AG04449 (cell line): ENCODE data around the gene BLCAP.

Source experiments
- CTCF ChIA-PET: fragments of 350-600 bp; formaldehyde crosslinking; extraction: SDS; loops from one replicate; lab custom pipeline; 2021; ENCODE audit warnings: antibody characterized with exemption; lab: Yijun Ruan, JAX
- POLR2A ChIA-PET: fragments of 400-600, 350-600 bp; formaldehyde crosslinking; extraction: SDS; loops from one replicate; lab custom pipeline; 2020; ENCODE audit warnings: antibody characterized with exemption, inconsistent platforms; lab: Yijun Ruan, JAX
- DNase-seq: peaks from one replicate; pipeline ENCODE4 v3.0.0-alpha.2; 2010; ENCODE audit warnings: low read depth, low spot score
- H3K4me3 ChIP-seq: 2 replicates; pipeline ENCODE4 v1.5.1; 2011; ENCODE audit warnings: low read depth, mild to moderate bottlenecking, control low read depth, low read length
- TF ChIP-seq, protein P1 (sequence below): IDR thresholded peaks from one replicate; pipeline ENCODE4 v1.5.1; 2011; ENCODE audit warnings: mild to moderate bottlenecking, moderate library complexity, low read length, control low read depth, inconsistent platforms; ENCODE audit not compliant: insufficient read depth; ENCODE audit errors: missing control alignments

The BLCAP gene

GRCh38 chr20:37540001-37540400 is 12.3 kb upstream of the BLCAP start:
- ChIA-PET CTCF (interaction anchor here (0.9 to 3.0 kb wide), 6 partner anchors 24 to 348 kb away, joined by 3 to 24 read pairs (median 4); no protein-coding TSS in a partner anchor), POLR2A (no interaction called here)
- DNase-seq = no peak
- TF ChIP-seq, protein P1, sequence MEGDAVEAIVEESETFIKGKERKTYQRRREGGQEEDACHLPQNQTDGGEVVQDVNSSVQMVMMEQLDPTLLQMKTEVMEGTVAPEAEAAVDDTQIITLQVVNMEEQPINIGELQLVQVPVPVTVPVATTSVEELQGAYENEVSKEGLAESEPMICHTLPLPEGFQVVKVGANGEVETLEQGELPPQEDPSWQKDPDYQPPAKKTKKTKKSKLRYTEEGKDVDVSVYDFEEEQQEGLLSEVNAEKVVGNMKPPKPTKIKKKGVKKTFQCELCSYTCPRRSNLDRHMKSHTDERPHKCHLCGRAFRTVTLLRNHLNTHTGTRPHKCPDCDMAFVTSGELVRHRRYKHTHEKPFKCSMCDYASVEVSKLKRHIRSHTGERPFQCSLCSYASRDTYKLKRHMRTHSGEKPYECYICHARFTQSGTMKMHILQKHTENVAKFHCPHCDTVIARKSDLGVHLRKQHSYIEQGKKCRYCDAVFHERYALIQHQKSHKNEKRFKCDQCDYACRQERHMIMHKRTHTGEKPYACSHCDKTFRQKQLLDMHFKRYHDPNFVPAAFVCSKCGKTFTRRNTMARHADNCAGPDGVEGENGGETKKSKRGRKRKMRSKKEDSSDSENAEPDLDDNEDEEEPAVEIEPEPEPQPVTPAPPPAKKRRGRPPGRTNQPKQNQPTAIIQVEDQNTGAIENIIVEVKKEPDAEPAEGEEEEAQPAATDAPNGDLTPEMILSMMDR = no peak
- H3K4me3 ChIP-seq = no peak overlapping the region

DNA sequence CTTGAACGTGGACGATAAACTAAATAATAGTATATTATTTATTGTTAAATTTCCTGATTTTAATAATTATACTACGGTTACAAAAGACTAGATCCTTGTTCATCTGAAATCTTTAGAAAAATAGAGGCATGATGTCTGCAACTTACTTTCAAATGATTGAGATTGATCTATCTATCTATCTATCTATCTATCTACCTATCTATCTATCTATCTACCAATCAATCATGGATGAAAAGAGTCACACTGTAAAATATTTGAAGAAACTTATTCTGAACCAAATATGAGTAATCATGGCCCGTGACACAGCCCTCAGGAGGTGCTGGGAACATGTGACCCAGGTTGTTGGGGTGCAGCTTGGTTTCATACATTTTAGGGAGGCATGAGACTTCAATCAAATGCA is 11.7 kb upstream of the BLCAP start:
- no peak overlapping the region for H3K4me3 ChIP-seq
- ChIA-PET CTCF (interaction anchor here (0.9 to 3.0 kb wide), 9 partner anchors 25 to 348 kb away, joined by 3 to 24 read pairs (median 4); no protein-coding TSS in a partner anchor), POLR2A (no interaction called here)
- no peak for DNase-seq
- TF ChIP-seq, protein P1 = no peak

DNA sequence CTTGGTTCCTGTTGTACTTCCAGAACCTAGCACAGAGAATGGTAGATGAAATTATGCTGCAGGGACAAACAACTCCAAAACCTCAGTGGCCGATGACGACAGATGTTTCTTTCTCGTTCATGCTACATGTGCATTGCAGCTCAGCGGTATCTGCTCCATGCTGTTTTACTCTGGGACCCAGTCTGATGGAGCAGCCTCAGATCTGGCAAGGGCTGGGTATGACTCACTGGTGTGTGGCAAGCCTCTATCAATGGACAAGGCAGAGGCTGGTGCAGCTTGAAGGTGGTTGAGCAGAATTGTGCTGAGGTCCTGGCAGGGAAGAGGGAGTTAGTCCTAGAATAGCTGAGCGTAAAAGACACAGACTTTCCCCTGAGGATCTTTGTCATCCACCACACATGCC is 10.3 kb upstream of the BLCAP start:
- DNase-seq = no peak
- ChIA-PET POLR2A (no interaction called here), CTCF (interaction anchor here (0.8 to 3.0 kb wide), 17 partner anchors 8 to 346 kb away, joined by 3 to 24 read pairs (median 4); partner anchors contain the start of genes BLCAP and MANBAL)
- TF ChIP-seq, protein P1 = no peak
- H3K4me3 ChIP-seq = no peak overlapping the region

DNA sequence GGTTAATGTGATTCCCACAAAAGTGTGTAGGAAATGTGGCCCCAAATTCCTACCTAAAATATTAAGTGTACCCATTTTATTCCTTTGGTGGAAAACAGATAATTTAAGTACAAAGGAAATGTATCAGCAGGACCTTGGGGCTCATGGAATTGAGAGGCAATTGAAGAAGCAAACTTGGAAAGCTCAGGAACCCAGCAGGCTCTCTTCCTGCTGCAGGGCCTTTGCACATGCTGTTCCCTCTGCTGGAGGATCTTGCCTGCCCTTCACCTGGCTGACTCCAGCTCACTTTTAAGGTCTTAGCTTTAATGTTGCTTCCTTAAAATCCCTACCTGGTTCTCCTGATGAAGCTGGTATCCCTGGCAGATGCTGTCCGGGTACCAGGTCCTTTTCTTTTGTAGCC is 9.8 kb upstream of the BLCAP start:
- TF ChIP-seq, protein P1 = no peak
- no peak for DNase-seq
- CTCF ChIA-PET = interaction anchor here (0.8 to 3.0 kb wide), 16 partner anchors 8 to 346 kb away, joined by 3 to 24 read pairs (median 4); partner anchors contain the start of genes BLCAP and MANBAL
- no peak overlapping the region for H3K4me3 ChIP-seq
- POLR2A ChIA-PET = no interaction called here

DNA sequence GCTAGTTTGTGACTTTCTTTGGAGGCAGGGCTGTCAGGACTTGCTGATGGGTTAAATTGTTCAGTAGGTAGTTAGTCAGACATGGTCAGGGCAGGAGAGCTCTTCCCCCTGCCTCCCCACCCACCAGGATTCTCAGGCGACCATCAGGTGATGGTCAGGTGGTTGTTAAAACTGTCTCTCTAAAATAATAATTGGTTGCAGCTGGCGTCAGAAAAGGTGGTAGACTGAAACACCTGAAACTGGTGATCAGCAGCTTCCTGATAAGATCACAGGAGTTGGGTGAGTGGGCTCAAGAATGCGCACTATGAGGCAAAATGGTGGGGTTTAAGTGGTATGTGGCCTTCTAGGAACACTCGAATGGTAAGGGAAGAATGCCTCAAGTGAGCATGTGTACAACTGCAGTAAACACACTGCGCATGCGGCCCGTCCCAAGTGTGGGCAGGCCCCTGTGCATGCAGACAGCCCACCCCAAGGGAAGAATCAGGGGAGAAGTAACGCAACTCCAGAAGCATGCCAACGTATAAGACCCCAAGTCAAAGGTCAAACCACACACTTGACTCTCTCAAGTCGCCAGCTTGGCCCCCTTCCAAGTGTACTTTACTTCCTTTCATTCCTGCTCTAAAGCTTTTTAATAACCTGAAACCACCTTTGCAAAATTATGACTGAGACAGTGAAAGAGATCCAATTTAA is 7.9 kb upstream of the BLCAP start:
- POLR2A ChIA-PET = no interaction called here
- TF ChIP-seq, protein P1 = no peak
- CTCF ChIA-PET = interaction anchor here (0.8 to 12.9 kb wide), 23 partner anchors 9 to 686 kb away, joined by 3 to 283 read pairs (median 3); no protein-coding TSS in a partner anchor
- no peak for DNase-seq
- no peak overlapping the region for H3K4me3 ChIP-seq

GRCh38 chr20:37534401-37535157 is 6.9 kb upstream of the BLCAP start:
- POLR2A ChIA-PET = no interaction called here
- CTCF ChIA-PET = interaction anchor here (0.5 to 12.9 kb wide), 30 partner anchors 9 to 378 kb away, joined by 3 to 283 read pairs (median 4); no protein-coding TSS in a partner anchor

More at GRCh38 chr20:37534401-37535157, 6.9 kb upstream of the BLCAP start:
- no peak for DNase-seq
- TF ChIP-seq, protein P1 = peak; percentile 71
- no peak overlapping the region for H3K4me3 ChIP-seq
